Fibroblast of pulmonary artery (primary cell): ENCODE results near the gene L3MBTL1.

ENCODE experiments used
- DNase-seq: peaks from one replicate; pipeline ENCODE4 v3.0.0-alpha.2; 2010; ENCODE audit warnings: low read depth
- H3K4me3 ChIP-seq: replicated peaks from 2 replicates; pipeline ENCODE4 v1.5.1; 2011; ENCODE audit warnings: low read depth, mild to moderate bottlenecking, control low read depth, low read length, moderate library complexity
- TF ChIP-seq, protein P1 (sequence below): IDR thresholded peaks from 2 replicates; pipeline ENCODE4 v1.5.1; 2011; ENCODE audit warnings: mild to moderate bottlenecking, control low read depth, low read length, inconsistent platforms; ENCODE audit errors: missing control alignments

The L3MBTL1 gene

DNA sequence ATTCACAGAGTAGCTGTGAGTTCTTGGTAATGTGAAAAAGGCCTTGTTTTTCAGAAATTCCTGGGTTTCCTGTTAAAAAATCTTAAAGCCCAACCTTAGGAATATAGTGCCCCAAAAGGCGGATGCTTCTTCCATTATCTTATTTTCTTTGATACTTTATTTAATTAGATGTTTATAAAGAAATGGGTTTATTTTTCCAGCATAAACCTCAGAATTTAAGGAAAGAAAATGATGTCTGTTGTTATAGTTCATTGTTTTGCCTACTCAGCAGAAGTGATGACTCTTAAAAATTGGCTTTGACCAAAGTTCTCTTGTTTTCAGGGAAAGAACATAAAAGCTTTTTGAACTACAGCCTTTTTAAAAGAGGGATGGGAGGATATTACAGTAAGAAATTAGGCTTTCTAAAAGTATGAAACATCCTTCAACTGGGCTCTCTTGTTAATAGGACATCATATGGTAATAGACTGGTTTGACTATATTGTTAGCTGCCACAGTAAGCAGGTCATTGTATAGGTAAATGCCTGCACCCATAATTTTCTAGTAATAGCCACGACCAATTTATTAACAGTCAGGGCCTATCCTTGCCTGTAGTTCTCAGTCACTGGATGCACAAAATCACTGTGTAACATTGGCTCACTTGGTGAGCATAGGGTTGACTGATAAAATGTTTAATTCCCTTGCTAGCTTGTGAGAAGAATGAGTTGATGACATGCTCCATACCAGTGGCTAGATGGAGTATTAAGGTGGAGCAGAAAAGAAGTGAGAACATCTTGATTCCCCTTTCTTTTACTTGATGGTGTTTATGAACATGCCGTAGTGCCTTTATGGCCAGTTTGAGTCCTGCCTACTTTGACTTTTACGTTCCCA lies 44.6 kb upstream of the L3MBTL1 start:
- no peak overlapping the region for H3K4me3 ChIP-seq
- no peak for DNase-seq
- TF ChIP-seq, protein P1, sequence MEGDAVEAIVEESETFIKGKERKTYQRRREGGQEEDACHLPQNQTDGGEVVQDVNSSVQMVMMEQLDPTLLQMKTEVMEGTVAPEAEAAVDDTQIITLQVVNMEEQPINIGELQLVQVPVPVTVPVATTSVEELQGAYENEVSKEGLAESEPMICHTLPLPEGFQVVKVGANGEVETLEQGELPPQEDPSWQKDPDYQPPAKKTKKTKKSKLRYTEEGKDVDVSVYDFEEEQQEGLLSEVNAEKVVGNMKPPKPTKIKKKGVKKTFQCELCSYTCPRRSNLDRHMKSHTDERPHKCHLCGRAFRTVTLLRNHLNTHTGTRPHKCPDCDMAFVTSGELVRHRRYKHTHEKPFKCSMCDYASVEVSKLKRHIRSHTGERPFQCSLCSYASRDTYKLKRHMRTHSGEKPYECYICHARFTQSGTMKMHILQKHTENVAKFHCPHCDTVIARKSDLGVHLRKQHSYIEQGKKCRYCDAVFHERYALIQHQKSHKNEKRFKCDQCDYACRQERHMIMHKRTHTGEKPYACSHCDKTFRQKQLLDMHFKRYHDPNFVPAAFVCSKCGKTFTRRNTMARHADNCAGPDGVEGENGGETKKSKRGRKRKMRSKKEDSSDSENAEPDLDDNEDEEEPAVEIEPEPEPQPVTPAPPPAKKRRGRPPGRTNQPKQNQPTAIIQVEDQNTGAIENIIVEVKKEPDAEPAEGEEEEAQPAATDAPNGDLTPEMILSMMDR, result no peak

DNA sequence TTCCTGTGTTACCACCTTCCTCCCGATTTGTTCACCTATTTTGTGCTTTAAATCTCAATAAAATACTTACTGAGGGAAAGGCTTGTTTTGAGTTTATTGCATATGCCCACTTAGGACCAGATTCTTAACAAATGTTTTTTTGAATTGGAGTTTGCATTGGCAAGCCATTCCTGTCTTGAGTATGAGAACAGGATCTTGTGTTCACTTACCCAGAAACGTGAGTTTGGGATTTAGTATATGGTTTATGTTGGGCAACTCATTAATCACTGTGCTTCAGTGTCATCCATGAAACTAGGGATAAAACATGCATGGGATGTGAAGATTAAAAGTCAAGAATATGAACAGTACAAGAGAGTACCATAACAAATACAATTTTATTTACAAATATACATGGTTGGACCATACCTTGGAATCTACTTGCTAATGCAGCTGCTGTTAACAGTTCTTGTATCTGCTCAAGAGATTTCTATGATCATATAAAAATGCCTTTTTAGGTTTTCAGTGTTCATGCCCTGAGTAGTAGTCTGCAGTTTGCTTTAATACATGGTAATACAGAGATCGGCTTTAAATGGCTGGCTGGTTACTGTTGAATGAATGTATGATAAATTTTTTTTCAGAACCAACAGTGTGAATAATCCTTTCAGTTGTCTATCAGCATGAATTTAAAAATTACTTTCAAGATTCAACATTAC lies 43.8 kb upstream of the L3MBTL1 start:
- TF ChIP-seq, protein P1, result no peak
- no peak for DNase-seq
- no peak overlapping the region for H3K4me3 ChIP-seq

DNA sequence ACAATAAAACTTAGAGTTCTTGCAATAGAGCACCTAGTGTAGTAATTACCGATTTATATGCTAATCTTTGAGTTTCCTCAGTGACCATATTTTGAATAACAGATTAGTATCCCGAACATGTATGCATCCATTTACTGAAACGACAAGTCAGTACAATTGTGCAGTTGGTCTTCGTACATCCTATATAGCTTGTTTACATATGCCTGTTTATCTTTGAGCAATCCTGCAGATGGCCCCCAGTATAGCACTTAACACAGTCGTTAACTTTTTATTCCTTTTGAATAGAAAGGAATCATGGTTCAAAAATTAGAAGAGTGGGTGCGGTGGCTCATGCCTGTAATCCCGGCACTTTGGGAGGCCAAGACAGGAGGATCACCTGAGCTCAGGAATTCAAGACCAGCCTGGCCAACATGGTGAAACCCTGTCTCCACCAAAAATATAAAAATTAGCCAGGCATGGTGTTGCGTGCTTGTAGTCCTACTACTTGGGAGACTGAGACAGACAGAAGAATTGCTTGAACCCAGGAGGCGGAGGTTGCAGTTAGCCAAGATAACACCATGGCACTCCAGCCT lies 43.2 kb upstream of the L3MBTL1 start:
- TF ChIP-seq, protein P1, result no peak
- no peak overlapping the region for H3K4me3 ChIP-seq
- DNase-seq, result no peak

DNA sequence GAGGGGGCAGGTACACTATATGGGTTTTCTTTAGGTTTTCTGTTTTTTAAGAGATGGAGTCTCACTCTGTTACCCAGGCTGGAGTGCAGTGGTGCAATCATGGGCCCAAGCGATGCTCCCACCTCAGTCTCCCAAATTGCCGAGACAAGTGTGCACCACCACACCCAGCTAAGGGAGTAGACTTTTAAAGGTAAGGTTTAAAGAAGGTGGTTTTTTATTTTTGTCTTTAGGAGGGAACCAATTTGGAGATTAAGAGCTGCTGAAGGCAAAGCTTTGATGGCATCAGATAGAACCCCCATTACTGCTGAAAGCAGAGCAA lies 41.9 kb upstream of the L3MBTL1 start:
- no peak overlapping the region for H3K4me3 ChIP-seq
- no peak for DNase-seq
- TF ChIP-seq, protein P1, result no peak

DNA sequence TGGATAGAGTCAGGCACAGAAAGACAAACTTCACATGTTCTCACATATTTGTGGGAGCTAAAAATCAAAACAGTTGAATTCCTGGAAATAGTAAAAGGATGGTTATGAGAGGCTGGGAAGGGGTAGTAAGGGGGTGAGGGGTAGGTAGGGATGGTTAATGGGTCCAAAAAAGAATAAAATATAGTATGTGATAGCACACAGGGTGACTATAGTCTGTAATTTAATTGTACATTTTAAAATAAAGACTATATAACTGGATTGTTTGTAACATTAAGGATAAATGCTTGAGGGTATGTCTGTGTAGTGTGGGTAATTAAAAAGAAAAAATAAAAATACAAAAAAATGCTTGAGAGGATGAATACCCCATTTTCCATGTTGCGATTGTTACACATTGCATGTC lies 39.9 kb upstream of the L3MBTL1 start:
- H3K4me3 ChIP-seq, result no peak overlapping the region
- TF ChIP-seq, protein P1, result no peak
- DNase-seq, result no peak

DNA sequence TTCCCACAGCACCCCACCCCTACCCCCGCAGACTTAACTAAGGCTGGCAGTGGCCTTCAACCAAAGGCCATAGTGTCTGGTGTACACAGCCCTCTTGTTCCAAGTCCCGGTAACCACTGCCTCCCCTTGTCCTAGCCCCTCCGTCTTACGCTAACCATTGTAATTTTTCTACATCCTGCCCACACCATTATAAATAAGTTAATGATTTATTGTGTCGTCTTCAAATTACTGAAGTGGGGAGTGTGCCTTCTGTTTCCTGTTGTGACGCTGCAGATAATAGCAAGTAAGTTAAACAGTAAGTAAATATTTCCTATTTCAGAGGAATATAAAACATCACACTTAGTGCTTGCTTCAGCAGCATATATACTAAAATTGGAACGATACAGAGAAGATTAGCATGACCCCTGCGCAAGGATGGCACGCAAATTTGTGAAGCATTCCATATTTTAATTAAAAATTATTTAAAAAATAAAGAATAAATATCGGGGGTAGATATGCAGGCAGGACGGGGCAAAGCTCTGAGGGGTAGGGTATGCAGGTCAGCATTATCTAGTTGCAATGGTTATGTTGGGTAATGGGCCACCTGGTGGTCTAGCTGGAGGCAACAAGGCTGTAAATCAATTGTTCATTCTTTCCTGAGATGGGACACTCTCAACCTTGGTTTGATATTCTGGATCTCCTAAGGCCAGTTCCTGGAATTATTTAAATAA lies 34.7 kb upstream of the L3MBTL1 start:
- no peak for DNase-seq
- no peak overlapping the region for H3K4me3 ChIP-seq
- TF ChIP-seq, protein P1, result no peak
